H9 (cell line): ENCODE results near the gene ZNF146. TPM values are rescaled to one million over a fixed set of nuclear protein-coding genes. Genes with fewer than 3 reads are reported as not detected.

ENCODE experiments used
- DNase-seq: peaks from one replicate; pipeline ENCODE4 v3.0.0-alpha.2; 2017
- H2AFZ ChIP-seq: one replicate; pipeline ENCODE4 v1.6.1; 2013; ENCODE audit warnings: mild to moderate bottlenecking, low read length, control low read depth, moderate library complexity
- H2AK5ac ChIP-seq: 2 replicates; pipeline ENCODE4 v1.6.1; 2013; ENCODE audit warnings: low read length, control low read depth, mixed read lengths; ENCODE audit not compliant: insufficient read length
- H2BK120ac ChIP-seq: one replicate; pipeline ENCODE4 v1.6.1; 2013; ENCODE audit warnings: low read depth, mild to moderate bottlenecking, low read length, control low read depth, inconsistent platforms; ENCODE audit not compliant: poor library complexity, severe bottlenecking
- H2BK12ac ChIP-seq: 2 replicates; pipeline ENCODE4 v1.6.1; 2013; ENCODE audit warnings: low read length, control low read depth, mixed read lengths, low read depth; ENCODE audit not compliant: insufficient read length
- H2BK15ac ChIP-seq: 2 replicates; pipeline ENCODE4 v1.6.1; 2013; ENCODE audit warnings: low read depth, low read length, control low read depth
- H2BK20ac ChIP-seq: one replicate; pipeline ENCODE4 v1.6.1; 2013; ENCODE audit warnings: low read depth, mild to moderate bottlenecking, low read length, control low read depth, inconsistent platforms; ENCODE audit not compliant: poor library complexity, severe bottlenecking
- H2BK5ac ChIP-seq: 2 replicates; pipeline ENCODE4 v1.6.1; 2013; ENCODE audit warnings: low read length, control low read depth, mixed read lengths; ENCODE audit not compliant: insufficient read length
- H3K14ac ChIP-seq: 2 replicates; pipeline ENCODE4 v1.6.1; 2013; ENCODE audit warnings: low read length, control low read depth; ENCODE audit not compliant: insufficient read depth
- H3K18ac ChIP-seq: 2 replicates; pipeline ENCODE4 v1.6.1; 2013; ENCODE audit warnings: low read depth, mild to moderate bottlenecking, mixed read lengths, low read length, control low read depth; ENCODE audit not compliant: insufficient read length
- H3K23ac ChIP-seq: 2 replicates; pipeline ENCODE4 v1.6.1; 2013; ENCODE audit warnings: low read length, control low read depth, mixed read lengths, low read depth; ENCODE audit not compliant: insufficient read length
- H3K23me2 ChIP-seq: 2 replicates; pipeline ENCODE4 v1.6.1; 2013; ENCODE audit warnings: low read depth, mild to moderate bottlenecking, mixed read lengths, low read length, control low read depth; ENCODE audit not compliant: insufficient read length, poor library complexity, severe bottlenecking
- H3K27ac ChIP-seq: 2 replicates; pipeline ENCODE4 v1.5.1; 2013; ENCODE audit warnings: low read length, control low read depth, mixed read lengths, low read depth; ENCODE audit not compliant: insufficient read length
- H3K27me3 ChIP-seq: 2 replicates; pipeline ENCODE4 v1.6.1; 2013; ENCODE audit warnings: low read length, control low read depth, inconsistent platforms; ENCODE audit not compliant: insufficient read depth
- H3K4ac ChIP-seq: 2 replicates; pipeline ENCODE4 v1.6.1; 2013; ENCODE audit warnings: low read depth, mild to moderate bottlenecking, control low read depth, inconsistent platforms, low read length, moderate library complexity
- H3K4me1 ChIP-seq: 2 replicates; pipeline ENCODE4 v1.6.1; 2013; ENCODE audit warnings: low read length, control low read depth, inconsistent platforms; ENCODE audit not compliant: insufficient read depth
- H3K4me2 ChIP-seq: 2 replicates; pipeline ENCODE4 v1.6.1; 2013; ENCODE audit warnings: low read length, control low read depth, mixed read lengths; ENCODE audit not compliant: insufficient read length, insufficient read depth
- H3K56ac ChIP-seq: 2 replicates; pipeline ENCODE4 v1.6.1; 2013; ENCODE audit warnings: low read depth, mild to moderate bottlenecking, mixed read lengths, low read length, control low read depth; ENCODE audit not compliant: insufficient read length
- H3K79me1 ChIP-seq: 2 replicates; pipeline ENCODE4 v1.6.1; 2013; ENCODE audit warnings: low read depth, mild to moderate bottlenecking, moderate library complexity, low read length, control low read depth, inconsistent platforms; ENCODE audit not compliant: insufficient read depth, poor library complexity, severe bottlenecking
- H3K79me2 ChIP-seq: 2 replicates; pipeline ENCODE4 v1.6.1; 2013; ENCODE audit warnings: low read length, control low read depth, inconsistent platforms; ENCODE audit not compliant: insufficient read depth
- H3K9ac ChIP-seq: 2 replicates; pipeline ENCODE4 v1.6.1; 2013; ENCODE audit warnings: low read length, control low read depth, mixed read lengths; ENCODE audit not compliant: insufficient read length; ENCODE audit errors: extremely low read depth
- H3K9me3 ChIP-seq: one replicate; pipeline ENCODE4 v1.6.1; 2013; ENCODE audit warnings: low read depth, low read length, inconsistent platforms; ENCODE audit not compliant: control insufficient read depth
- H3T11ph ChIP-seq: one replicate; pipeline ENCODE4 v1.6.1; 2013; ENCODE audit warnings: mild to moderate bottlenecking, low read length, control low read depth, inconsistent platforms
- H4K20me1 ChIP-seq: one replicate; pipeline ENCODE4 v1.6.1; 2013; ENCODE audit not compliant: control insufficient read depth, insufficient read length, insufficient read depth
- H4K5ac ChIP-seq: 2 replicates; pipeline ENCODE4 v1.6.1; 2013; ENCODE audit warnings: low read depth, mild to moderate bottlenecking, mixed read lengths, low read length, control low read depth; ENCODE audit not compliant: insufficient read length
- H4K8ac ChIP-seq: replicated peaks from 2 replicates; pipeline ENCODE4 v1.6.1; 2013; ENCODE audit warnings: low read length, control low read depth, mixed read lengths, low read depth; ENCODE audit not compliant: insufficient read length
- H4K91ac ChIP-seq: 2 replicates; pipeline ENCODE4 v1.6.1; 2013; ENCODE audit warnings: low read depth, mild to moderate bottlenecking, moderate library complexity, mixed read lengths, low read length, control low read depth; ENCODE audit not compliant: insufficient read length
- H3K27ac Mint-ChIP-seq, 3 experiments: 2 replicates in 2 of 3; 3 replicates in 1 of 3; pipeline ENCODE4 v1.8.0; 2020 to 2021; ENCODE audit warnings: mixed read lengths in 3 of 3, mild to moderate bottlenecking in 1 of 3, moderate library complexity in 1 of 3
- H3K27me3 Mint-ChIP-seq: 2 replicates; pipeline ENCODE4 v1.8.0; 2021; ENCODE audit warnings: low read depth, mild to moderate bottlenecking, moderate library complexity, mixed read lengths
- H3K36me3 Mint-ChIP-seq, 3 experiments: 2 replicates in 2 of 3; 3 replicates in 1 of 3; pipeline ENCODE4 v1.8.0; 2020 to 2021; ENCODE audit warnings: low read depth in 3 of 3, mixed read lengths in 3 of 3; ENCODE audit not compliant: insufficient read depth in 1 of 3
- H3K4me1 Mint-ChIP-seq, 2 experiments: 2 replicates each; pipeline ENCODE4 v1.8.0; 2020; ENCODE audit warnings: mixed read lengths in 2 of 2
- H3K4me3 Mint-ChIP-seq, 2 experiments: 2 replicates in 1 of 2; 3 replicates in 1 of 2; pipeline ENCODE4 v1.8.0; 2020 to 2021; ENCODE audit warnings: mild to moderate bottlenecking in 2 of 2, mixed read lengths in 2 of 2, moderate library complexity in 1 of 2
- H3K9me3 Mint-ChIP-seq, 2 experiments: 2 replicates in 1 of 2; 3 replicates in 1 of 2; pipeline ENCODE4 v1.8.0; 2020; ENCODE audit warnings: mild to moderate bottlenecking in 2 of 2, mixed read lengths in 2 of 2, moderate library complexity in 1 of 2
- CTCF ChIP-seq: fragments of 200-600 bp; sonication (generic); conservative IDR thresholded peaks from 3 replicates; pipeline ENCODE4 v1.8.0; 2021; ENCODE audit warnings: antibody characterized with exemption, mild to moderate bottlenecking
- WGBS: extraction: QIAGEN DNeasy Blood & Tissue Kit; methylation state at CpG from one replicate; pipeline ENCODE4 v1.1.7; 2013; ENCODE audit warnings: missing lambda C conversion rate, low lambda C conversion rate, mixed read lengths; ENCODE audit not compliant: insufficient read length; ENCODE audit errors: extremely low coverage; 5-methylcytosine and 5-hydroxymethylcytosine counted together
- total RNA-seq: library from RNA; stranded (reverse); gene quantifications from 2 replicates; pipeline ENCODE4 v1.2.1, GENCODE V29; 2021

Gene ZNF146
- total RNA-seq, 1 experiment from 2014 or later: 166 TPM

DNA sequence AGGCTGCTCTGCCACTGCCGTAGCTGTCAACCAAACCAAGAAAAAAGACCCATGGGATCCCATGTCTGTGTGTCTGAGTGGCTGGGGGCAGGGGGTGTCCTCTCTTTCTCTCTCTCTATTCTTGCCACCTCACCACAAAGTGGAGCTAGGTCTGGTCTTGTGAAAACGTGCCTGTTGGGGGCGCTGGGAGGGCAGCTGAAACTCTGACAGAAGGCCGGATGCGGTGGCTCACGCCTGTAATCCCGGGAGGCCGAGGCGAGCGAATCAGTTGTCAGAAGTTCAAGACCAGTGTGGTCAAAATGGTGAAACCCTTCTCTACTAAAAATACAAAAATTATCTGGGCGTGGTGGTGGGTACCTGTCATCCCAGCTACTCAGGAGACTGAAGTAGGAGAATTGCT, 29.2 kb downstream of the ZNF146 start:
- H3K27me3 Mint-ChIP-seq: 0 out of 2 replicates have a peak, but pooled peaks cover 1% of the 10 kb centered on the region

More for the DNA sequence above, 29.2 kb downstream of the ZNF146 start:
- Histone ChIP-seq H2BK20ac (no peak overlapping the region), H4K20me1 (no peaks in the 10 kb centered on the region), H3K9ac (no peak overlapping the region), H3T11ph (no peak overlapping the region), H3K4me1 (no peaks in the 10 kb centered on the region), H3K23me2 (no peaks in the 10 kb centered on the region), H3K9me3 (no peaks in the 10 kb centered on the region), H3K27me3 (no peaks in the 10 kb centered on the region), H2BK5ac (no peak overlapping the region), H2AFZ (no peak overlapping the region), H3K23ac (no peak overlapping the region), H2AK5ac (no peak overlapping the region), H3K4ac (no peak overlapping the region), H2BK15ac (no peak overlapping the region), H3K79me2 (no peaks in the 10 kb centered on the region), H2BK120ac (no peak overlapping the region), H3K27ac (no peak overlapping the region), H3K56ac (no peak overlapping the region), H4K91ac (no peak overlapping the region), H3K79me1 (no peaks in the 10 kb centered on the region), H3K14ac (no peak overlapping the region), H3K18ac (no peak overlapping the region), H4K8ac (no peak overlapping the region), H4K5ac (no peak overlapping the region), H3K4me2 (no peak overlapping the region), H2BK12ac (no peak overlapping the region)
- peaks cover 0 to 11% (median 4%) of the 10 kb centered on the region in 3 experiments; a peak in 3 of 7 replicates for H3K36me3 Mint-ChIP-seq
- H3K4me1 Mint-ChIP-seq: peaks cover 30 to 31% of the 10 kb centered on the region in 2 experiments
- no CpG with 5 or more reads among the region's 11 CpGs for WGBS
- H3K4me3 Mint-ChIP-seq: peak overlapping the region in 1 of 2 experiments; percentile 66; a peak in 1 of 5 replicates
- peaks cover 0 to 3% of the 10 kb centered on the region in 2 experiments; a peak in 1 of 5 replicates for H3K9me3 Mint-ChIP-seq
- TF ChIP-seq CTCF: peak; percentile 45
- H3K27ac Mint-ChIP-seq: no peak overlapping the region
- peak; percentile 56 for DNase-seq
